ENCODE results near the gene CBR4. TPM values are rescaled to one million over a fixed set of nuclear protein-coding genes. Genes with fewer than 3 reads are reported as not detected.
"Not testable (repeated sequence)": the region's sequence is repeated elsewhere in the genome, so short reads cannot be mapped to it uniquely, and the experiment has no call there.

The CBR4 gene
- total RNA-seq, 4 donors from 2014 or later = 14.4 to 42.2 (median 19.5) TPM

DNA sequence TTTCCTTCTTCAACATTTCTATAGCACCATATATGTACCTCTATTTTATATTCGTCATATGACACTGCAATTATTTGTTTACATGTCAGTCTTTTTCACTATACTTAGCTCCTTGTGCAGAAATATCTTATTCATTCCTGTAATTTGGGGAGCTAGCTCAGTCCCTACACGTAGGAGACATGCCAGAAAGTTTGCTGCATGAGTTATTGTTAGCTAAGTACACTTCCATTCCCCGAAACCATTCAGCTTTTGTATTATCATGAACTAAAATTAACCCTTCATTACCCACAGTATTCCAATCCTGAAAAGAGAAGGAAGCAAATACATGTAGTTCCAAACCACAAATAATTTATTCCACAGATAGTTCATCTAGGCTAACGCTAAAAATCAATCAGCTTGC, 10.2 kb downstream of the CBR4 start:
- no peak for DNase-seq (ENCODE audit: low spot score in 2 of 2)
- TF ChIP-seq POLR2AphosphoS5 (IDR thresholded peaks at IDR 0.05) (no peak), EP300 (IDR thresholded peaks at IDR 0.05) (no peak), POLR2A (IDR thresholded peaks at IDR 0.05) (no peak)
- TF ChIP-seq, protein P1, sequence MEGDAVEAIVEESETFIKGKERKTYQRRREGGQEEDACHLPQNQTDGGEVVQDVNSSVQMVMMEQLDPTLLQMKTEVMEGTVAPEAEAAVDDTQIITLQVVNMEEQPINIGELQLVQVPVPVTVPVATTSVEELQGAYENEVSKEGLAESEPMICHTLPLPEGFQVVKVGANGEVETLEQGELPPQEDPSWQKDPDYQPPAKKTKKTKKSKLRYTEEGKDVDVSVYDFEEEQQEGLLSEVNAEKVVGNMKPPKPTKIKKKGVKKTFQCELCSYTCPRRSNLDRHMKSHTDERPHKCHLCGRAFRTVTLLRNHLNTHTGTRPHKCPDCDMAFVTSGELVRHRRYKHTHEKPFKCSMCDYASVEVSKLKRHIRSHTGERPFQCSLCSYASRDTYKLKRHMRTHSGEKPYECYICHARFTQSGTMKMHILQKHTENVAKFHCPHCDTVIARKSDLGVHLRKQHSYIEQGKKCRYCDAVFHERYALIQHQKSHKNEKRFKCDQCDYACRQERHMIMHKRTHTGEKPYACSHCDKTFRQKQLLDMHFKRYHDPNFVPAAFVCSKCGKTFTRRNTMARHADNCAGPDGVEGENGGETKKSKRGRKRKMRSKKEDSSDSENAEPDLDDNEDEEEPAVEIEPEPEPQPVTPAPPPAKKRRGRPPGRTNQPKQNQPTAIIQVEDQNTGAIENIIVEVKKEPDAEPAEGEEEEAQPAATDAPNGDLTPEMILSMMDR (IDR thresholded peaks at IDR 0.05) = no peak
- no peaks in the 10 kb centered on the region for H3K4me1 ChIP-seq
- H3K27me3 ChIP-seq = no peaks in the 10 kb centered on the region
- peaks cover 46% of the 10 kb centered on the region for H3K36me3 ChIP-seq
- WGBS = 40% methylated on average over 4 of the region's 4 CpGs
- no peak overlapping the region for H3K27ac ChIP-seq
- H3K4me3 ChIP-seq = no peak overlapping the region
- H3K9me3 ChIP-seq = no peaks in the 10 kb centered on the region

DNA sequence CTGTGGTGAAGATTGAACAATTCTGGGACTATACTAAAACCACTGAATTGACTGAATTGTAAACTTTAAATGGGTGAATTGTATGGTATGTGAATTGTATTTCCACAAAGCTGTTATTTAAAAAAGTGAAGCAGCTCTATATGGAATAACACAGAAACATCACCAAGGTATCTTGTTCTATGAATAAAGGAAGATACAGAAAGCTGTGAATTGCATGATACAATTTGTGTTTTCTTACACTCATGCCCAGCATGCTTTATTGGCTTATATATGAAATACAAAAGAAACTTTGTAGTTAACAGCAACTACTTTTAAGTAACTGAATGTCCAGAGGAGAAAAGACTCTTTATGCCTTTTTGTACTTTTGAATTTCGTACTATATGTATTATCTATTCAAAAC, 11.5 kb downstream of the CBR4 start:
- H3K27ac ChIP-seq = no peak overlapping the region

DNA sequence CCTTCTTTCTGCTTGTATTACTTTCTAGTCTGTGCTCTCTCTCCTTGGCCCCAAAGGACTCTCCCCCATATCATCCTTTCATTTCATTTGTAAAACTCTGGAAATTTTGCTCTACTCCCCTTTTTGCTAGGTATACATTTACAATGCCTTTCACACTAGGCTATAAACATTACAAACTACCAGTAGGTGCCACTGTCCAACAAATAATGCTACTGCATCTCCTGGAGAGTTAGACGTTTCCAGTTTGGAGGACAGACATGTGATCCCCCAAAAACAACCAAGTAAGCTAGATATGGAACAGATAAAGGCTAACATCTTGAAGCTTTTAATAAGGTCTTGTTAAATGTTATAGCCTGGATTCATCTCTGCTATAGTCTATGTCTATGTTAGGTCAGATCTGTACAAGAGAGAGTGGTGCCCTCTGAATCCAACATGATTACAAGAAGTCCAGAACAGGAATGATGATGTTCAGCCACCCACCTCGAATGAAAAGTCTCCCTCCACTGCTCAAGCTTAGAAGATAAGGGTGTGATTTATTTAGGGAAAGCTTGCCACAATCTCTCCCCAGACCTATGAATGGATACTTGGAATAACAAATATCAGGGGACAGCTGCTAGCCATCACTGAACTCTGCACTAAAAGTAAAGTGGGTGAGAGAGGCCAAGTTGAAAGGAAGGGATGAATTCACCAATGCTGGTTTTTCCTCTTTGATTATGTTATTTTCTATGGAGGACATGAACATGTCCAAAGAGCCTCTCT, 14.3 kb downstream of the CBR4 start:
- Histone ChIP-seq H3K9me3 (no peaks in the 10 kb centered on the region), H3K27me3 (no peaks in the 10 kb centered on the region), H3K4me1 (peaks cover 3% of the 10 kb centered on the region), H3K27ac (no peak overlapping the region), H3K4me3 (no peak overlapping the region), H3K36me3 (peaks cover 16% of the 10 kb centered on the region)
- no peak for TF ChIP-seq EP300 (IDR thresholded peaks at IDR 0.05)
- TF ChIP-seq POLR2A (IDR thresholded peaks at IDR 0.05) = no peak
- TF ChIP-seq, protein P1 (IDR thresholded peaks at IDR 0.05) = no peak
- no peak for TF ChIP-seq POLR2AphosphoS5 (IDR thresholded peaks at IDR 0.05)
- DNase-seq (ENCODE audit: low spot score in 2 of 2) = no peak
- WGBS = 40% methylated on average over 2 of the region's 2 CpGs

More for the DNA sequence above, 11.5 kb downstream of the CBR4 start:
- H3K4me1 ChIP-seq = peaks cover 3% of the 10 kb centered on the region
- TF ChIP-seq EP300 (IDR thresholded peaks at IDR 0.05) (no peak), POLR2AphosphoS5 (IDR thresholded peaks at IDR 0.05) (no peak), POLR2A (IDR thresholded peaks at IDR 0.05) (no peak)
- TF ChIP-seq, protein P1 (IDR thresholded peaks at IDR 0.05) = no peak
- no peak for DNase-seq (ENCODE audit: low spot score in 2 of 2)
- no peaks in the 10 kb centered on the region for H3K9me3 ChIP-seq
- H3K4me3 ChIP-seq = no peak overlapping the region
- H3K36me3 ChIP-seq = peaks cover 35% of the 10 kb centered on the region
- 86% methylated on average over 1 of the region's 1 CpG for WGBS
- H3K27me3 ChIP-seq = no peaks in the 10 kb centered on the region

DNA sequence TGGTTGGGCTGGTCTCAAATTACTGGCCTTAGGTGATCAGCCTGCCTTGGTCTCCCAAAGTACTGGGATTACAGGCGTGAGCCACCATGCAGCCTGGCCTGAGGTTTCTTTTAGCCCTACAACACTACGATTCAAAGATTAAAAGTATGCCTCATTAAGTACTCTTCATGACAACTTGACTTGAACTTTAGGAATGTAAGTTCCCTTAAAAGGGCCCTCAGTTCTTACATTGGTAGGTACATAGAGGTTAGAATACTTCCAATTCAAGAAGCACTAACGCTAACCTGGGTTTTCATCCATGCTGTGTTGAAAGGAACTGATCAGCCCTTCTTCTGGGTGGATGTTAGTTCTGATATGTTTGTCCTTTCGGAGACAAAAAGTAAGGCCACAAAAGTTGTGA, 15.1 kb downstream of the CBR4 start:
- 98% methylated on average over 4 of the region's 4 CpGs for WGBS
- H3K27me3 ChIP-seq = no peaks in the 10 kb centered on the region
- no peak for DNase-seq (ENCODE audit: low spot score in 2 of 2)
- no peaks in the 10 kb centered on the region for H3K9me3 ChIP-seq
- peaks cover 20% of the 10 kb centered on the region for H3K36me3 ChIP-seq
- no peak overlapping the region for H3K27ac ChIP-seq
- no peak for TF ChIP-seq POLR2AphosphoS5 (IDR thresholded peaks at IDR 0.05)
- TF ChIP-seq, protein P1 (IDR thresholded peaks at IDR 0.05) = no peak
- TF ChIP-seq EP300 (IDR thresholded peaks at IDR 0.05) = no peak
- no peak for TF ChIP-seq POLR2A (IDR thresholded peaks at IDR 0.05)
- peaks cover 3% of the 10 kb centered on the region for H3K4me1 ChIP-seq
- no peak overlapping the region for H3K4me3 ChIP-seq

DNA sequence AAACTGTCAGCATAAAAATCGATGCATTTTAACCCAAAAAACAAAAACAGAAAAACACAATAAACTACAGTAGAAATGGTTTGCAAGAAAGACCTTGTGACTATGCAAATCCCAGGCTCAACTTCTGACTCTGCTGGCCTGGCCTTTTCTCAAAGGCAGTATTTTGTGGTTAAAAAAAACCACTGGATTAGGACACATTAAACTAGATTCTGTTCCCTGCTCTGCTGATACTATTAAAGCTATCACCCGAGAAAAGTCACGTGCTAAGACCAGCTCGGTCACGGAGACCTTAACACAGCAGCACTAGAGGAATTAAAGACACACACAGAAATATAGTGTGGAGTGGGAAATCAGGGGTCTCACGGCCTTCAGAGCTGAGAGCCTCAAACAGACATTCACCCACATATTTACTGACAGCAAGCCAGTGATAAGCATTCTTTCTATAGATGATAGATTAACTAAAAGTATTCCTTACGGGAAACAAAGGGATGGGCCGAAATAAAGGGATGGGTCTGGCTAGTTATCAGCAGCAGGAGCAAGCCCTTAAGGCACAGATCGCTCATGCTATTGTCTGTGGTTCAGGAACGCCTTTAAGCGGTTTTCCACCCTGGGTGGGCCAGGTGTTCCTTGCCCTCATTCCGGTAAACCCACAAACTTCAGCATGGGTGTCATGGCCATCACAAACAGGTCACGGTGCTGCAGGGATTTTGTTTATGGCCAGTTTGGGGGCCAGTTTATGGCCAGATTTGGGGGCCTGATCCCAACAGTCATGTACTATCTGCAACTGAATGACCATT, 16.1 kb downstream of the CBR4 start:
- Histone ChIP-seq H3K27ac (no peak overlapping the region), H3K9me3 (no peaks in the 10 kb centered on the region), H3K27me3 (no peaks in the 10 kb centered on the region), H3K36me3 (peaks cover 25% of the 10 kb centered on the region), H3K4me1 (peaks cover 3% of the 10 kb centered on the region), H3K4me3 (no peak overlapping the region)
- 67% methylated on average over 12 of the region's 13 CpGs for WGBS
- no peak for DNase-seq (ENCODE audit: low spot score in 2 of 2)
- TF ChIP-seq POLR2A (IDR thresholded peaks at IDR 0.05) = no peak
- TF ChIP-seq, protein P1 (IDR thresholded peaks at IDR 0.05) = no peak
- TF ChIP-seq POLR2AphosphoS5 (IDR thresholded peaks at IDR 0.05) = no peak
- no peak for TF ChIP-seq EP300 (IDR thresholded peaks at IDR 0.05)

DNA sequence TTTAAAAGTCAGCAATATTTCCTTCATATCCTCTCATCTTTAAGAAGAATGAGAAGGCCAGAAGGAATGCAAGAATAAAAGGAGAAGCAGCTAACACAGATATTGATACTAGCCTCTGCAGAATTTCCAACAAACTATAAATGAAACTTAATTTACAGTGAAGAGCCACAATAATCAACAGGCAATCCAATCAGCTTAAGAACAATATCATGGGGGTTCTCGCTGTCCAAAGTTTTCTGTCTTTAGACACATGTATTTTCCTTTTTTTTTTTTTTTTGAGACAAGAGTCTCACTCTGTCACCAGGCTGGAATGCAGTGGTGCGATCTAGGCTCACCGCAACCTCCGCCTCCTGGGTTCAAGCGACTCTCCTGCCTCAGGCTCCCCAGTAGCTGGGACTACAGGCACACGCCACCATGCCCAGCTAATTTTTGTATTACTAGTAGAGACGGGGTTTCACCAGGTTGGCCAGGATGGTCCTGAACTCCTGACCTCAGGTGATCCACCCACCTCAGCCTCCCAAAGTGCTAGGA, 17.0 kb downstream of the CBR4 start:
- not testable (repeated sequence) for H3K4me3 ChIP-seq; H3K9me3 ChIP-seq; DNase-seq (ENCODE audit: low spot score in 2 of 2); H3K27me3 ChIP-seq; H3K4me1 ChIP-seq; H3K27ac ChIP-seq
- H3K36me3 ChIP-seq = peaks cover 30% of the 10 kb centered on the region
- WGBS = 84% methylated on average over 7 of the region's 7 CpGs
